H1 (cell line): ENCODE results near the gene VSTM2L. TPM values are rescaled to one million over a fixed set of nuclear protein-coding genes. Genes with fewer than 3 reads are reported as not detected.
"Not testable (repeated sequence)": the region's sequence is repeated elsewhere in the genome, so short reads cannot be mapped to it uniquely, and the experiment has no call there.

Experiments
- CTCF ChIA-PET: fragments of 300-600 bp; sonication (Branson Sonifier 250); formaldehyde crosslinking; loops from one replicate; lab custom pipeline; 2021; ENCODE audit not compliant: partially characterized antibody; lab: Charles Lee
- POLR2A ChIA-PET: fragments of 300-600 bp; sonication (Branson Sonifier 250); formaldehyde crosslinking; loops from one replicate; lab custom pipeline; 2021; ENCODE audit warnings: inconsistent platforms; ENCODE audit not compliant: partially characterized antibody; lab: Charles Lee
- DNase-seq, 2 experiments: peaks; one replicate each; pipeline versions ENCODE4 v3.0.0 to v3.0.0-alpha.2; 2010 to 2022; ENCODE audit warnings: low spot score in 2 of 2, low read depth in 1 of 2, mixed read lengths in 1 of 2
- FAIRE-seq: peaks from 2 replicates; lab custom pipeline; 2011; peaks lifted over from hg19 to GRCh38; lab: Jason Lieb, UNC
- H2AFZ ChIP-seq: 2 replicates; pipeline ENCODE4 v1.8.1; 2012; ENCODE audit warnings: low read length, inconsistent platforms
- H2AK5ac ChIP-seq: 2 replicates; pipeline ENCODE4 v1.6.1; 2013; ENCODE audit warnings: low read depth, low read length
- H2BK120ac ChIP-seq: replicated peaks from 2 replicates; pipeline ENCODE3; 2013; ENCODE audit warnings: low read depth, low read length, inconsistent platforms
- H2BK12ac ChIP-seq: 2 replicates; pipeline ENCODE4 v1.6.1; 2013; ENCODE audit warnings: low read depth, low read length
- H2BK15ac ChIP-seq: 2 replicates; pipeline ENCODE4 v1.6.1; 2013; ENCODE audit warnings: low read length
- H2BK20ac ChIP-seq: 2 replicates; pipeline ENCODE4 v1.6.1; 2013; ENCODE audit warnings: low read length
- H2BK5ac ChIP-seq: 2 replicates; pipeline ENCODE4 v1.6.1; 2013; ENCODE audit warnings: low read depth, low read length
- H3K14ac ChIP-seq: 2 replicates; pipeline ENCODE4 v1.6.1; 2013; ENCODE audit warnings: inconsistent platforms; ENCODE audit not compliant: insufficient read length
- H3K18ac ChIP-seq: 2 replicates; pipeline ENCODE4 v1.6.1; 2013; ENCODE audit warnings: low read length; ENCODE audit errors: extremely low read depth
- H3K23ac ChIP-seq: 2 replicates; pipeline ENCODE4 v1.6.1; 2013; ENCODE audit warnings: inconsistent platforms; ENCODE audit not compliant: insufficient read length
- H3K23me2 ChIP-seq: 2 replicates; pipeline ENCODE4 v1.6.1; 2013; ENCODE audit warnings: low read depth, low read length
- H3K27ac ChIP-seq: 2 replicates; pipeline ENCODE4 v1.6.1; 2011; ENCODE audit warnings: low read depth, low read length, inconsistent platforms
- H3K27me3 ChIP-seq, 4 experiments: replicated peaks in 1 of 4; 1 replicate in 1 of 4; 2 replicates in 3 of 4; pipeline versions ENCODE4 v1.6.1 to v1.8.1; 2011 to 2013; ENCODE audit warnings: low read length in 3 of 4, mild to moderate bottlenecking in 3 of 4, inconsistent platforms in 2 of 4, mixed read lengths in 2 of 4, moderate library complexity in 1 of 4; ENCODE audit not compliant: control insufficient read depth in 3 of 4, insufficient read depth in 3 of 4; ENCODE audit errors: extremely low read depth in 1 of 4
- H3K36me3 ChIP-seq, 4 experiments: 2 replicates each; pipeline versions ENCODE4 v1.6.1 to v1.8.1; 2011 to 2013; ENCODE audit warnings: mild to moderate bottlenecking in 4 of 4, low read length in 3 of 4, moderate library complexity in 2 of 4, control low read depth in 1 of 4, inconsistent platforms in 1 of 4; ENCODE audit not compliant: insufficient read depth in 4 of 4, control insufficient read depth in 2 of 4
- H3K4ac ChIP-seq: replicated peaks from 2 replicates; pipeline ENCODE3; 2013; ENCODE audit warnings: low read length, low read depth, mixed read lengths, inconsistent platforms; ENCODE audit not compliant: insufficient read length
- H3K4me1 ChIP-seq, 4 experiments: replicated peaks in 1 of 4; 1 replicate in 1 of 4; 2 replicates in 3 of 4; pipeline versions ENCODE4 v1.6.1 to v1.8.1; 2011 to 2013; ENCODE audit warnings: low read length in 3 of 4, inconsistent platforms in 2 of 4, mixed read lengths in 1 of 4; ENCODE audit not compliant: insufficient read depth in 4 of 4, control insufficient read depth in 3 of 4
- H3K4me2 ChIP-seq, 2 experiments: 2 replicates each; pipeline versions ENCODE4 v1.6.1 to v1.8.1; 2011 to 2013; ENCODE audit warnings: low read depth in 2 of 2, low read length in 2 of 2, control low read depth in 1 of 2, inconsistent platforms in 1 of 2, mild to moderate bottlenecking in 1 of 2; ENCODE audit not compliant: insufficient read depth in 1 of 2
- H3K4me3 ChIP-seq, 4 experiments: fragments of 200-600, 300-600 bp in 1 of 4; sonication (generic), shearing (Covaris generic), sonication (Bioruptor Twin) in 1 of 4; 2 replicates each; pipeline versions ENCODE4 v1.5.1 to v1.8.1; 2011 to 2016; ENCODE audit warnings: low read length in 4 of 4, low read depth in 3 of 4, control low read depth in 2 of 4, inconsistent platforms in 2 of 4, mild to moderate bottlenecking in 2 of 4, mixed read lengths in 1 of 4, moderate library complexity in 1 of 4; ENCODE audit not compliant: insufficient read depth in 2 of 4; ENCODE audit errors: extremely low read depth in 1 of 4
- H3K56ac ChIP-seq: replicated peaks from 2 replicates; pipeline ENCODE3; 2013; ENCODE audit warnings: low read depth, mild to moderate bottlenecking, mixed read lengths, low read length, inconsistent platforms; ENCODE audit not compliant: insufficient read length
- H3K79me1 ChIP-seq: 2 replicates; pipeline ENCODE4 v1.6.1; 2013; ENCODE audit warnings: low read depth, low read length, control low read depth
- H3K79me2 ChIP-seq, 2 experiments: 2 replicates each; pipeline versions ENCODE4 v1.6.1 to v1.8.1; 2012 to 2013; ENCODE audit warnings: low read length in 2 of 2, mild to moderate bottlenecking in 2 of 2, inconsistent platforms in 1 of 2; ENCODE audit not compliant: insufficient read depth in 2 of 2, control insufficient read depth in 1 of 2
- H3K9ac ChIP-seq, 4 experiments: replicated peaks in 1 of 4; 1 replicate in 1 of 4; 2 replicates in 3 of 4; pipeline versions ENCODE4 v1.6.1 to v1.8.1; 2011 to 2013; ENCODE audit warnings: low read depth in 3 of 4, low read length in 3 of 4, control low read depth in 2 of 4, mild to moderate bottlenecking in 2 of 4, moderate library complexity in 2 of 4, inconsistent platforms in 1 of 4; ENCODE audit errors: extremely low read depth in 1 of 4
- H3K9me3 ChIP-seq, 2 experiments: 2 replicates each; pipeline versions ENCODE4 v1.6.1 to v1.8.1; 2012 to 2013; ENCODE audit warnings: mild to moderate bottlenecking in 2 of 2, moderate library complexity in 2 of 2, control low read depth in 1 of 2, inconsistent platforms in 1 of 2, low read depth in 1 of 2, low read length in 1 of 2, mixed read lengths in 1 of 2; ENCODE audit not compliant: insufficient read depth in 2 of 2
- H4K20me1 ChIP-seq, 2 experiments: replicated peaks in 1 of 2; 2 replicates each; pipeline versions ENCODE3 to v1.8.1; 2011 to 2013; ENCODE audit warnings: inconsistent platforms in 2 of 2, low read length in 2 of 2, mild to moderate bottlenecking in 1 of 2; ENCODE audit not compliant: insufficient read depth in 2 of 2, control insufficient read depth in 1 of 2
- H4K5ac ChIP-seq: 2 replicates; pipeline ENCODE4 v1.6.1; 2013; ENCODE audit warnings: low read length, low read depth, mixed read lengths, inconsistent platforms; ENCODE audit not compliant: insufficient read length
- H4K8ac ChIP-seq: 2 replicates; pipeline ENCODE4 v1.8.0; 2013; ENCODE audit warnings: mild to moderate bottlenecking, moderate library complexity, low read length, inconsistent platforms; ENCODE audit not compliant: insufficient read depth; ENCODE audit errors: extremely low read depth
- H4K91ac ChIP-seq: replicated peaks from 2 replicates; pipeline ENCODE3; 2013; ENCODE audit warnings: low read length, mixed read lengths, inconsistent platforms; ENCODE audit not compliant: insufficient read length
- WGBS, 2 experiments: shearing (Covaris generic) in 1 of 2; methylation state at CpG; one replicate each; pipeline versions ENCODE4 v1.1.6 to v1.1.7; 2013 to 2015; ENCODE audit warnings: low lambda C conversion rate in 2 of 2, mixed read lengths in 2 of 2, inconsistent platforms in 1 of 2, low coverage in 1 of 2, missing lambda C conversion rate in 1 of 2; ENCODE audit not compliant: insufficient replicate concordance in 2 of 2, insufficient coverage in 1 of 2, insufficient read length in 1 of 2; ENCODE audit errors: extremely low coverage in 1 of 2, missing lambda C conversion rate in 1 of 2; 5-methylcytosine and 5-hydroxymethylcytosine counted together
- polyA plus RNA-seq, 7 experiments: library from polyadenylated mRNA; depleted of rRNA in 3 of 7; stranded (reverse) in 5 of 7; unstranded in 2 of 7; fragments of >200 nt in 5 of 7; fragments of 200-250 nt in 2 of 7; gene quantifications; 1 replicate in 5 of 7; 2 replicates in 1 of 7; 4 replicates in 1 of 7; pipeline versions ENCODE4 v1.2.1 to v1.2.3, GENCODE V29; 2011 to 2013; ENCODE audit warnings: missing spikeins in 2 of 7, mixed read lengths in 2 of 7
- total RNA-seq: library from RNA; stranded (reverse); fragmentation: NEBNext Ultra II Directional; extraction: Animal tissue kit (Norgen Biotek cat#: 25700); gene quantifications from 2 replicates; pipeline ENCODE4 v1.2.1, GENCODE V29; 2021

The VSTM2L gene
- total and polyA plus RNA-seq, 2 of the 8 experiments (the other 6 are each of a cell fraction or from before 2014, with no cell fraction given) = 1.3 to 3.2 TPM

GRCh38 chr20:37963483-37963882 lies 60.6 kb downstream of the VSTM2L start:
- FAIRE-seq, H2BK120ac ChIP-seq, H3K23ac ChIP-seq, POLR2A ChIA-PET, H3K56ac ChIP-seq, H4K8ac ChIP-seq, H2BK15ac ChIP-seq, H3K14ac ChIP-seq, H3K79me2 ChIP-seq, H3K4me2 ChIP-seq, H3K4me3 ChIP-seq, H3K4me1 ChIP-seq, H3K9ac ChIP-seq, H2BK20ac ChIP-seq, H2AK5ac ChIP-seq, H3K27me3 ChIP-seq, CTCF ChIA-PET, H3K4ac ChIP-seq, H4K20me1 ChIP-seq, H4K91ac ChIP-seq, H2BK12ac ChIP-seq, H3K9me3 ChIP-seq, H2BK5ac ChIP-seq, H3K18ac ChIP-seq, H4K5ac ChIP-seq, H3K23me2 ChIP-seq, H2AFZ ChIP-seq, H3K27ac ChIP-seq, H3K79me1 ChIP-seq, DNase-seq, H3K36me3 ChIP-seq: not testable (repeated sequence)
- 91% methylated on average over 2 of the region's 2 CpGs; no CpG with 5 or more reads in 1 of the 2 experiments for WGBS, 2 experiments
